Stomach (tissue), 9 donors: ENCODE measurements around the gene FBXL16. TPM values are rescaled to one million over a fixed set of nuclear protein-coding genes. Genes with fewer than 3 reads are reported as not detected.

ENCODE experiments used
- DNase-seq, 2 donors: peaks; one replicate each; pipeline versions ENCODE4 v3.0.0 to v3.0.0-alpha.2; 2013 to 2019
- H3K27ac ChIP-seq, 5 donors: fragments of 200-600 bp in 4 of 5; sonication (generic) in 4 of 5; one replicate each; pipeline ENCODE4 v1.5.1; 2013 to 2019; ENCODE audit warnings: mild to moderate bottlenecking in 1 of 5, moderate library complexity in 1 of 5
- H3K27me3 ChIP-seq, 3 donors: fragments of 200-600 bp; sonication (generic); one replicate each; pipeline ENCODE4 v1.5.1; 2017 to 2019; ENCODE audit warnings: mixed run types in 1 of 3
- H3K36me3 ChIP-seq, 4 donors: fragments of 200-600 bp; sonication (generic); 1 replicate in 3 of 4; 2 replicates in 1 of 4; pipeline ENCODE4 v1.5.1; 2016 to 2019
- H3K4me1 ChIP-seq, 4 donors: fragments of 200-600 bp; sonication (generic); one replicate each; pipeline ENCODE4 v1.5.1; 2016 to 2019
- H3K4me3 ChIP-seq, 4 donors: fragments of 200-600 bp; sonication (generic) in 3 of 4; one replicate each; pipeline ENCODE4 v1.5.1; 2016 to 2019; ENCODE audit warnings: mild to moderate bottlenecking in 1 of 4
- H3K9me3 ChIP-seq, 4 donors: fragments of 200-600 bp; sonication (generic); one replicate each; pipeline ENCODE4 v1.5.1; 2016 to 2019
- CTCF ChIP-seq, 7 experiments: fragments of 450-650 bp in 4 of 7; fragments of 200-600 bp in 3 of 7; sonication (generic) in 3 of 7; IDR thresholded peaks; one replicate each; pipeline ENCODE4 v1.5.1; 2016 to 2019; ENCODE audit warnings: antibody characterized with exemption in 7 of 7, control low read depth in 2 of 7, mild to moderate bottlenecking in 1 of 7
- EP300 ChIP-seq: sonication (generic); formaldehyde crosslinking; IDR thresholded peaks from one replicate; pipeline ENCODE4 v1.6.1; 2017; ENCODE audit warnings: antibody characterized with exemption
- POLR2A ChIP-seq, 4 donors: fragments of 450-650 bp; IDR thresholded peaks; one replicate each; pipeline ENCODE4 v1.6.1; 2016; ENCODE audit warnings: antibody characterized with exemption in 4 of 4, control low read depth in 2 of 4, mild to moderate bottlenecking in 1 of 4, moderate library complexity in 1 of 4
- POLR2AphosphoS5 ChIP-seq, 3 donors: sonication (generic); formaldehyde crosslinking; IDR thresholded peaks; one replicate each; pipeline ENCODE4 v1.6.1; 2016; ENCODE audit warnings: antibody characterized with exemption in 3 of 3
- WGBS, 5 donors: extraction: QIAGEN DNeasy Blood & Tissue Kit in 3 of 5; methylation state at CpG; one replicate each; pipeline versions ENCODE4 v1.1.5 to v1.1.7; 2013 to 2018; 5-methylcytosine and 5-hydroxymethylcytosine counted together
- intact Hi-C: fragments of 100-400 bp; cut with DNase I; formaldehyde crosslinking; loops from one replicate; pipeline ENCODE4 v1.15.1; 2023; ENCODE audit warnings: low total_unique reads
- polyA plus RNA-seq, 3 donors: library from polyadenylated mRNA; stranded (reverse); fragments of 200-250 nt; gene quantifications; one replicate each; pipeline ENCODE4 v1.2.3, GENCODE V29; 2013
- total RNA-seq, 5 donors: library from RNA; depleted of rRNA; stranded (reverse); fragments of >200 nt; gene quantifications; one replicate each; pipeline versions ENCODE4 v1.1.0 to v1.2.3, GENCODE V29; 2014 to 2016
- donor health status: healthy with polysubstance abuse.
- donor health status: Bipolar disorder and iron deficiency.
- donor health status: healthy.

Gene FBXL16
- total and polyA plus RNA-seq, 8 donors = 0.37 to 3.6 (median 0.72) TPM; not detected in 3

- intact Hi-C loops = no loop called here
- 68 to 80% (median 73%) methylated on average over 22 of the region's 22 CpGs for WGBS, 5 donors
- no peak for DNase-seq
- H3K27me3 ChIP-seq = peaks cover 0 to 18% (median 0%) of the 10 kb centered on the region in 3 donors
- H3K36me3 ChIP-seq = peaks cover 44 to 51% (median 50%) of the 10 kb centered on the region in 4 donors
- peaks cover 24 to 56% (median 49%) of the 10 kb centered on the region in 4 donors for H3K4me1 ChIP-seq
- no peak overlapping the region for H3K27ac ChIP-seq
- TF ChIP-seq EP300 (no peak), POLR2AphosphoS5 (IDR thresholded peaks at IDR 0.05) (no peak), CTCF (IDR thresholded peaks at IDR 0.05) (no peak), POLR2A (IDR thresholded peaks at IDR 0.05) (no peak)
- H3K9me3 ChIP-seq = no peaks in the 10 kb centered on the region
- peak overlapping the region in 1 of 4 donors; percentile 45 for H3K4me3 ChIP-seq
Observed at GRCh38 chr16:674214-674881, 31.3 kb downstream of the FBXL16 start.

GRCh38 chr16:673399-673991, 32.1 kb downstream of the FBXL16 start:
- WGBS, 5 donors = 87 to 94% (median 89%) methylated on average over 8 to 18 of the region's 18 CpGs
- no peaks in the 10 kb centered on the region for H3K9me3 ChIP-seq
- H3K4me1 ChIP-seq = peaks cover 32 to 57% (median 49%) of the 10 kb centered on the region in 4 donors
- peaks cover 0 to 18% (median 0%) of the 10 kb centered on the region in 3 donors for H3K27me3 ChIP-seq
- H3K36me3 ChIP-seq = peaks cover 44 to 53% (median 52%) of the 10 kb centered on the region in 4 donors
- TF ChIP-seq POLR2A (IDR thresholded peaks at IDR 0.05) = no peak
- DNase-seq = no peak
- intact Hi-C loops = no loop called here
- no peak overlapping the region for H3K27ac ChIP-seq
- no peak overlapping the region for H3K4me3 ChIP-seq

- peaks cover 0 to 18% (median 0%) of the 10 kb centered on the region in 3 donors for H3K27me3 ChIP-seq
- no peak for TF ChIP-seq CTCF (IDR thresholded peaks at IDR 0.05)
- no peak overlapping the region for H3K4me3 ChIP-seq
- H3K27ac ChIP-seq = no peak overlapping the region
- WGBS, 5 donors = 92 to 95% (median 94%) methylated on average over 9 to 21 of the region's 21 CpGs
- peaks cover 44 to 53% (median 52%) of the 10 kb centered on the region in 4 donors for H3K36me3 ChIP-seq
- peaks cover 35 to 60% (median 52%) of the 10 kb centered on the region in 4 donors for H3K4me1 ChIP-seq
- H3K9me3 ChIP-seq = no peaks in the 10 kb centered on the region
- intact Hi-C loops = no loop called here
- no peak for DNase-seq
Observed at GRCh38 chr16:672851-673250, 32.8 kb downstream of the FBXL16 start.

GRCh38 chr16:672371-672770, 33.2 kb downstream of the FBXL16 start:
- intact Hi-C loops = no loop called here

More at GRCh38 chr16:672371-672770, 33.2 kb downstream of the FBXL16 start:
- Histone ChIP-seq H3K4me1 (peaks cover 39 to 61% (median 52%) of the 10 kb centered on the region in 4 donors), H3K4me3 (no peak overlapping the region), H3K9me3 (no peaks in the 10 kb centered on the region), H3K27me3 (peaks cover 0 to 18% (median 0%) of the 10 kb centered on the region in 3 donors), H3K27ac (no peak overlapping the region), H3K36me3 (peaks cover 44 to 53% (median 52%) of the 10 kb centered on the region in 4 donors)
- WGBS, 5 donors = 83 to 92% (median 90%) methylated on average over 6 to 19 of the region's 19 CpGs
- no peak for DNase-seq
- TF ChIP-seq POLR2AphosphoS5 (IDR thresholded peaks at IDR 0.05) (no peak), CTCF (IDR thresholded peaks at IDR 0.05) (no peak), POLR2A (IDR thresholded peaks at IDR 0.05) (no peak), EP300 (no peak)
